Activated CD4-positive, alpha-beta T cell treated with anti-CD3 and anti-CD28 coated beads, Interleukin-2, amount 50 U/mL, for 24 hours (primary cell): ENCODE data around the gene SPTBN1.

Experiments
- DNase-seq, 2 donors: peaks; one replicate each; pipeline ENCODE4 v3.0.0-alpha.2; 2020; ENCODE audit warnings: low read depth in 1 of 2, low spot score in 1 of 2

Gene SPTBN1

GRCh38 chr2:54628418-54628817, 172.3 kb downstream of the SPTBN1 start:
- no peak for DNase-seq

- no peak for DNase-seq
These were observed 172.8 kb downstream of the SPTBN1 start for GRCh38 chr2:54628957-54629356.

GRCh38 chr2:54629390-54629789, 173.3 kb downstream of the SPTBN1 start:
- no peak for DNase-seq

GRCh38 chr2:54629914-54630857, 174.1 kb downstream of the SPTBN1 start:
- DNase-seq = no peak

GRCh38 chr2:54630858-54631497, 174.9 kb downstream of the SPTBN1 start:
- no peak for DNase-seq

- no peak for DNase-seq
These were observed 175.6 kb downstream of the SPTBN1 start for GRCh38 chr2:54631755-54632154.

GRCh38 chr2:54632733-54633692, 176.9 kb downstream of the SPTBN1 start:
- DNase-seq = no peak

- DNase-seq = no peak
These were observed 177.9 kb downstream of the SPTBN1 start for GRCh38 chr2:54634021-54634420.

GRCh38 chr2:54634564-54635511, 178.7 kb downstream of the SPTBN1 start:
- no peak for DNase-seq

- DNase-seq = no peak
These were observed 179.5 kb downstream of the SPTBN1 start for GRCh38 chr2:54635554-54636152.

- DNase-seq = no peak
These were observed 180.4 kb downstream of the SPTBN1 start for GRCh38 chr2:54636415-54637139.

- DNase-seq = no peak
These were observed 182.0 kb downstream of the SPTBN1 start for GRCh38 chr2:54638103-54638502.

GRCh38 chr2:54638774-54639187, 182.7 kb downstream of the SPTBN1 start:
- DNase-seq = no peak

GRCh38 chr2:54639609-54640008, 183.5 kb downstream of the SPTBN1 start:
- no peak for DNase-seq

GRCh38 chr2:54640834-54641540, 184.9 kb downstream of the SPTBN1 start:
- DNase-seq = no peak

- no peak for DNase-seq
These were observed 185.9 kb downstream of the SPTBN1 start for GRCh38 chr2:54641988-54642387.

- no peak for DNase-seq
These were observed 186.7 kb downstream of the SPTBN1 start for GRCh38 chr2:54642677-54643430.

GRCh38 chr2:54644236-54644635, 188.1 kb downstream of the SPTBN1 start:
- DNase-seq = no peak
